Hepatocyte (in vitro differentiated cells): ENCODE measurements around the gene DNAJC15.

Experiments used
- EZH2 ChIP-seq: fragments of 200-600 bp; sonication (generic); IDR thresholded peaks from 2 replicates; pipeline ENCODE4 v1.6.1; 2016; ENCODE audit warnings: antibody characterized with exemption, mild to moderate bottlenecking, borderline replicate concordance
- TF ChIP-seq, protein P1 (sequence below): fragments of 200-600 bp; sonication (generic); IDR thresholded peaks from 2 replicates; pipeline ENCODE4 v1.5.1; 2016; ENCODE audit warnings: antibody characterized with exemption, mild to moderate bottlenecking; ENCODE audit not compliant: poor library complexity

DNA sequence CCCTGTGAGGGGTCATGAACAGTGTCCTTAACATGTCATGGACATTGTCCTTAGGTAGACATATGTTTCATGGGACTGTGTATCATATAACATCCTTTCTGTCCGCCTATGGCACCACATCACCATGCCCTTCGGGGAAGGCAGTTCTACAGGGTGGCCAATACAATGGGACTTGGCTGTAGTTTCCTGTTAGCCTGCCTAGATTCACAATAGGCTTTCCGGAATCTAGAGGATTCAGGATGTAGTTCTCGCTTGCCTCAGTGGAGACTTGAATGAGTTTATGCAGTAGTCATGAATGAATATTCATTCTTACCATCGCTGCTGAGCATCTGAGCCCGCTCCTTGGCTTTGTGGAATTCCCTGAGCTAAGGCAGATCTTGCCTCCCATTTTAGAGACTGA is 100.5 kb downstream of the DNAJC15 start:
- TF ChIP-seq, protein P1, sequence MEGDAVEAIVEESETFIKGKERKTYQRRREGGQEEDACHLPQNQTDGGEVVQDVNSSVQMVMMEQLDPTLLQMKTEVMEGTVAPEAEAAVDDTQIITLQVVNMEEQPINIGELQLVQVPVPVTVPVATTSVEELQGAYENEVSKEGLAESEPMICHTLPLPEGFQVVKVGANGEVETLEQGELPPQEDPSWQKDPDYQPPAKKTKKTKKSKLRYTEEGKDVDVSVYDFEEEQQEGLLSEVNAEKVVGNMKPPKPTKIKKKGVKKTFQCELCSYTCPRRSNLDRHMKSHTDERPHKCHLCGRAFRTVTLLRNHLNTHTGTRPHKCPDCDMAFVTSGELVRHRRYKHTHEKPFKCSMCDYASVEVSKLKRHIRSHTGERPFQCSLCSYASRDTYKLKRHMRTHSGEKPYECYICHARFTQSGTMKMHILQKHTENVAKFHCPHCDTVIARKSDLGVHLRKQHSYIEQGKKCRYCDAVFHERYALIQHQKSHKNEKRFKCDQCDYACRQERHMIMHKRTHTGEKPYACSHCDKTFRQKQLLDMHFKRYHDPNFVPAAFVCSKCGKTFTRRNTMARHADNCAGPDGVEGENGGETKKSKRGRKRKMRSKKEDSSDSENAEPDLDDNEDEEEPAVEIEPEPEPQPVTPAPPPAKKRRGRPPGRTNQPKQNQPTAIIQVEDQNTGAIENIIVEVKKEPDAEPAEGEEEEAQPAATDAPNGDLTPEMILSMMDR, result no peak
- no peak for TF ChIP-seq EZH2
